Fibroblast of pulmonary artery (primary cell): ENCODE results near the gene ADORA1.

ENCODE experiments used
- DNase-seq: peaks from one replicate; pipeline ENCODE4 v3.0.0-alpha.2; 2010; ENCODE audit warnings: low read depth
- H3K4me3 ChIP-seq: replicated peaks from 2 replicates; pipeline ENCODE4 v1.5.1; 2011; ENCODE audit warnings: low read depth, mild to moderate bottlenecking, control low read depth, low read length, moderate library complexity
- CTCF ChIP-seq: IDR thresholded peaks from 2 replicates; pipeline ENCODE4 v1.5.1; 2011; ENCODE audit warnings: mild to moderate bottlenecking, control low read depth, low read length, inconsistent platforms; ENCODE audit errors: missing control alignments

ADORA1 gene

GRCh38 chr1:203202431-203203245, 75.1 kb downstream of the ADORA1 start:
- TF ChIP-seq CTCF, result no peak
- no peak overlapping the region for H3K4me3 ChIP-seq
- peak; percentile 98 for DNase-seq

- no peak for TF ChIP-seq CTCF
- no peak for DNase-seq
- no peak overlapping the region for H3K4me3 ChIP-seq
These were observed 77.2 kb downstream of the ADORA1 start for GRCh38 chr1:203204756-203205155.

GRCh38 chr1:203206129-203206687, 78.7 kb downstream of the ADORA1 start:
- no peak for DNase-seq
- no peak for TF ChIP-seq CTCF
- H3K4me3 ChIP-seq, result no peak overlapping the region

- no peak for TF ChIP-seq CTCF
- no peak overlapping the region for H3K4me3 ChIP-seq
- no peak for DNase-seq
These were observed 80.2 kb downstream of the ADORA1 start for GRCh38 chr1:203207751-203208150.

- TF ChIP-seq CTCF, result no peak
- no peak overlapping the region for H3K4me3 ChIP-seq
- no peak for DNase-seq
These were observed 80.7 kb downstream of the ADORA1 start for GRCh38 chr1:203208181-203208580.

- DNase-seq, result no peak
- H3K4me3 ChIP-seq, result no peak overlapping the region
- TF ChIP-seq CTCF, result no peak
These were observed 82.8 kb downstream of the ADORA1 start for GRCh38 chr1:203210350-203210749.

GRCh38 chr1:203210988-203211387, 83.5 kb downstream of the ADORA1 start:
- no peak for TF ChIP-seq CTCF
- no peak overlapping the region for H3K4me3 ChIP-seq
- no peak for DNase-seq
